HFF-Myc (cell line): ENCODE measurements around the gene GRIN3B.
A peak's percentile ranks its signal among the peaks of the same experiment; 100 is the strongest.

ENCODE experiments used
- DNase-seq: peaks from one replicate; pipeline ENCODE4 v3.0.0-alpha.2; 2011; ENCODE audit warnings: low read depth; ENCODE audit errors: extremely low read depth
- H3K4me3 ChIP-seq: replicated peaks from 2 replicates; pipeline ENCODE4 v1.5.1; 2011; ENCODE audit warnings: low read depth, mild to moderate bottlenecking, control low read depth, low read length
- CTCF ChIP-seq: IDR thresholded peaks from 2 replicates; pipeline ENCODE4 v1.5.1; 2012; ENCODE audit warnings: mild to moderate bottlenecking, low read depth, low read length, control low read depth; ENCODE audit errors: missing control alignments

The GRIN3B gene

DNA sequence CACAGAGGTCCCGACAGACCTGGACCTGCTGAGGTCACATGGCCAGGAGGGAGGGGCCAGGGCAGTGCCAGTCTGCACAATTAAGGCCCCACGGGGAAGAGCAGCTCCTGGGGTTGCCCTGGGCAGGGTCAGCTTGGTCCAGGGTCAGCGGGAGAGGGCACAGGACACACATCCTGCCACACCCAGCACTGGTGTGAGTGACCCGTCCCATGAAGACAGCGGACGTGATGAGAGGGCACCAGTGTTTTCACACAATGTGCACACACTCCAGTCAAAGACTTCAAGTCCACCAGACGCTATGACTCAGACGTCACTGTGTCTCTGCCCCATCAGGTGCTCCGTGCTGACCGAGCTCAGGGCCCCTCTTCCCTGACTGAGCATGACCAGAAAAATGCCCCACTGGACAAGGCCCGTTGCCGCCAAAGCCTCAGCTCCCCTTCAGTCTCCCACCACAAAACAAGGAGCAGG is 16.5 kb downstream of the GRIN3B start:
- peak overlapping the region; percentile 95; the same call in 1 of the 2 replicates for H3K4me3 ChIP-seq
- DNase-seq, result no peak
- TF ChIP-seq CTCF, result no peak

DNA sequence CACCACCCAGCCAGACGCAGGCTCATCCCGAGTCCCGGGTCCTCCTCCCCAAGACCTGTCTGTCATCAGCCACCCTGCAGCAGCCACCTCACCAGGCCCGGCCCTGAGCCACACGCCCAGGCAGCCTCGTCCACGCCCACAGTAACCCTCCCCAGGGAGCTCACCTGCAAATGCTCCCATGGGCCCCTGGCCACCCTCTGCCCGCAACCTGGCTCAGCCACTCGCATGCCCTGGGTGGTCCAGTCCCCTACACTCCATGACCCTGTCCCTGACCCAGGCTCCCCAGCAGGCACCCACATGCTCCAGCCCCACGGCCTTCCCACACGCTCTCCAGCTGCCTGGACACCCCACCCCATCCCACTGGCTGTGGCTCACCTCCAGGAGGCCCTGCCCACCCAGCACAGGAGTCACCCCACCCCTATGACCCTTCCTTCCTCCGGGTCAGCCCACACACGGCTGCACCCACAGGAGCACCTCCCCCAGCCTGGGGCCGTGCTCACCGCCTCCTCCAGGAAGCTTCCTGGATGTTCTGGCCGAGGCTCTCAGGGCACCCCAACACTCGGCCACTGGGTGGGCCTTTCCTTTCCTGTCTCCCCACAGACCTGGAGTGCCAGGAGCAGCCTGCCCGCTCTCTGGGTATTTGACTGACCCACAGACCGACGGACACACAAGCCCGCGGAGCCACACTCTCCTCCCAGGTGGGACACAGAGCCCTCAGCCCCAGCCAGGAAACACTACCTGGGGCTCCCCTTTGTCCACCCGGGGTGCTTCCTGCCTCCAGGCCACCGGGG is 17.1 kb downstream of the GRIN3B start:
- TF ChIP-seq CTCF, result no peak
- H3K4me3 ChIP-seq, result peak overlapping the region; percentile 95
- DNase-seq, result no peak

DNA sequence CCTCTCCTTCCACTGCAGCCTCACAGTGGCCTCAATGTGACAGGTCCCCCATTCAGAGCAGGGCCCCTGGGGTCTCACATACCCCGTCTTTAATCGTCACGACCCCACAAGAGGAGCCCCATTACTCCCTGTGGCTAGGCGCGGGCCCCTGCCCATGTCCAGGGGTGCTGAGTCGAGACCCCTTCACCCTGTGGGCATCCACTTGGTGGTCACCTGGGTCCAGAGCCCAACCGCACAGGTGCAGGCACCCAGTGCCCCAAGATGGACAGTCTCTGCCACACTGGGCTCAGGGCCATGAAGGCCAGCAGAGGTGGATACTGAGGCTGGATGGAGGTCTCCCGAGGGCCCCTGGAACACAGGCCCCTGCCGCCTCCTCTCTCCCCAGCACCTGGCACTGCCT is 17.7 kb downstream of the GRIN3B start:
- TF ChIP-seq CTCF, result no peak
- peak overlapping the region; percentile 95 for H3K4me3 ChIP-seq
- DNase-seq, result no peak

DNA sequence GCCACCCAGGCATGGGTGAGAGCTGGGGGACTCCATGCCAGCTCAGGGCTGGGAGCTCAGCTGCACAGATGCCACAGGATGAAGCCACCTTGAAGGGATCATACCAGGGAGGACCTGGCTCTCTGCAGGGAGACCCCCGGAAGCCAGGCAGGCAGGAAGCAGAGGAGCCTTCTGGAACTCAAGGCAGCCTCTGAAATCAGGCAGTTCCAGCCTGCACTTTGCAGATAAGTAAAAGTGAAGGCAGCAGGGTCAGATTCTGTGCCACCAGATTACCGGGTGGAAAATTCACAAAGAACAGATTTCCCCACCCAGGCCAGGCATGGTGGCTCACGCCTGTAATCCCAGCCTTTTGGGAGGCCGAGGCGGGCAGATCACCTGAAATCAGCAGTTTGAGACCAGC is 18.2 kb downstream of the GRIN3B start:
- DNase-seq, result no peak
- H3K4me3 ChIP-seq, result peak overlapping the region; percentile 95
- TF ChIP-seq CTCF, result no peak

GRCh38 chr19:1018932-1019615 is 18.9 kb downstream of the GRIN3B start:
- TF ChIP-seq CTCF, result no peak
- no peak for DNase-seq
- peak overlapping the region; percentile 95 for H3K4me3 ChIP-seq

GRCh38 chr19:1019616-1019961 is 19.4 kb downstream of the GRIN3B start:
- H3K4me3 ChIP-seq, result peak overlapping the region; percentile 95
- TF ChIP-seq CTCF, result no peak
- DNase-seq, result no peak
